OCI-LY1 (cell line): ENCODE data around the gene TTC39C.

ENCODE experiments used
- H2AFZ ChIP-seq: fragments of 200-600 bp; sonication (generic), shearing (Covaris generic); 2 replicates; pipeline ENCODE4 v1.6.0; 2014; ENCODE audit warnings: antibody characterized with exemption, mild to moderate bottlenecking, low read length
- H3F3A ChIP-seq: fragments of 200-600 bp; sonication (generic), shearing (Covaris generic); 2 replicates; pipeline ENCODE4 v1.6.0; 2014; ENCODE audit warnings: mild to moderate bottlenecking, antibody characterized with exemption, low read length, moderate library complexity; ENCODE audit not compliant: insufficient read depth
- H3K27ac ChIP-seq: fragments of 200-600 bp; sonication (generic); 2 replicates; pipeline ENCODE4 v1.5.1; 2014; ENCODE audit warnings: low read length, mixed run types, mild to moderate bottlenecking, low read depth; ENCODE audit not compliant: poor library complexity, severe bottlenecking
- H3K27me3 ChIP-seq: fragments of 200-600 bp; sonication (generic); 2 replicates; pipeline ENCODE4 v1.6.0; 2014; ENCODE audit warnings: antibody characterized with exemption, mild to moderate bottlenecking, low read length, moderate library complexity; ENCODE audit not compliant: insufficient read depth
- H3K36me3 ChIP-seq: fragments of 200-600 bp; sonication (generic); 2 replicates; pipeline ENCODE4 v1.6.1; 2014; ENCODE audit warnings: mild to moderate bottlenecking, antibody characterized with exemption, low read length, moderate library complexity, mixed read lengths; ENCODE audit not compliant: insufficient read depth
- H3K4me1 ChIP-seq: fragments of 200-600 bp; sonication (generic); 2 replicates; pipeline ENCODE4 v1.5.1; 2014; ENCODE audit warnings: mild to moderate bottlenecking, low read length, moderate library complexity; ENCODE audit not compliant: insufficient read depth, severe bottlenecking
- H3K4me2 ChIP-seq: fragments of 200-600 bp; sonication (generic), shearing (Covaris generic); 2 replicates; pipeline ENCODE4 v1.6.1; 2014; ENCODE audit warnings: low read length
- H3K4me3 ChIP-seq: fragments of 200-600 bp; sonication (generic); 2 replicates; pipeline ENCODE4 v1.5.1; 2014; ENCODE audit warnings: low read length, low read depth, mild to moderate bottlenecking, mixed read lengths; ENCODE audit not compliant: poor library complexity, severe bottlenecking
- H3K79me2 ChIP-seq: fragments of 200-600 bp; shearing (Covaris generic); 2 replicates; pipeline ENCODE4 v1.6.1; 2016; ENCODE audit warnings: mixed run types, low read length, mixed read lengths; ENCODE audit not compliant: insufficient read depth
- H3K9ac ChIP-seq: fragments of 200-600 bp; sonication (generic), shearing (Covaris generic); 2 replicates; pipeline ENCODE4 v1.6.1; 2014; ENCODE audit warnings: mild to moderate bottlenecking, low read length, mixed read lengths
- H3K9me2 ChIP-seq: fragments of 200-600 bp; sonication (generic), shearing (Covaris generic); 2 replicates; pipeline ENCODE4 v1.6.1; 2014; ENCODE audit warnings: low read depth, mild to moderate bottlenecking, low read length, mixed read lengths
- H3K9me3 ChIP-seq: fragments of 200-600 bp; shearing (Covaris generic); 2 replicates; pipeline ENCODE4 v1.6.1; 2014; ENCODE audit warnings: low read length, mixed read lengths
- H4K20me1 ChIP-seq: fragments of 200-600 bp; sonication (generic), shearing (Covaris generic); 2 replicates; pipeline ENCODE4 v1.6.0; 2016; ENCODE audit warnings: mild to moderate bottlenecking, low read length; ENCODE audit not compliant: insufficient read depth
- CTCF ChIP-seq: fragments of 200-600 bp; sonication (generic), shearing (Covaris generic); IDR thresholded peaks from 2 replicates; pipeline ENCODE4 v1.5.1; 2017; ENCODE audit warnings: mild to moderate bottlenecking, antibody characterized with exemption, low read length, moderate library complexity, mixed read lengths
- EZH2 ChIP-seq: fragments of 200-600 bp; sonication (generic), shearing (Covaris generic); IDR thresholded peaks from 2 replicates; pipeline ENCODE4 v1.8.0; 2017; ENCODE audit warnings: borderline replicate concordance, mixed run types, mild to moderate bottlenecking, antibody characterized with exemption, low read length, moderate library complexity, mixed read lengths

TTC39C gene

GRCh38 chr18:24176727-24177416, 162.3 kb downstream of the TTC39C start:
- Histone ChIP-seq H3K36me3 (no peaks in the 10 kb centered on the region), H3K4me2 (no peak overlapping the region), H3K9ac (no peak overlapping the region)

GRCh38 chr18:24177499-24178133, 163.1 kb downstream of the TTC39C start:
- Histone ChIP-seq H3K4me2 (no peak overlapping the region), H3K9me3 (no peaks in the 10 kb centered on the region)

More at GRCh38 chr18:24176727-24177416, 162.3 kb downstream of the TTC39C start:
- Histone ChIP-seq H3K79me2 (no peaks in the 10 kb centered on the region), H3F3A (no peaks in the 10 kb centered on the region), H3K27ac (no peak overlapping the region), H4K20me1 (no peaks in the 10 kb centered on the region), H3K4me3 (no peak overlapping the region), H3K27me3 (no peaks in the 10 kb centered on the region), H3K4me1 (no peaks in the 10 kb centered on the region), H3K9me2 (no peaks in the 10 kb centered on the region), H2AFZ (no peak overlapping the region), H3K9me3 (no peaks in the 10 kb centered on the region)
- TF ChIP-seq CTCF (peak; percentile 71), EZH2 (no peak)

GRCh38 chr18:24180048-24180447, 165.5 kb downstream of the TTC39C start:
- no peaks in the 10 kb centered on the region for H3K79me2 ChIP-seq
- H3K4me2 ChIP-seq: no peak overlapping the region
- no peaks in the 10 kb centered on the region for H4K20me1 ChIP-seq
- H2AFZ ChIP-seq: no peak overlapping the region
- no peaks in the 10 kb centered on the region for H3K9me3 ChIP-seq
- H3F3A ChIP-seq: no peaks in the 10 kb centered on the region
- no peak overlapping the region for H3K27ac ChIP-seq
- H3K9me2 ChIP-seq: no peaks in the 10 kb centered on the region
- no peak for TF ChIP-seq EZH2
- no peak for TF ChIP-seq CTCF
- H3K27me3 ChIP-seq: no peaks in the 10 kb centered on the region
- no peak overlapping the region for H3K4me3 ChIP-seq
- no peaks in the 10 kb centered on the region for H3K4me1 ChIP-seq
- H3K9ac ChIP-seq: no peak overlapping the region
- no peaks in the 10 kb centered on the region for H3K36me3 ChIP-seq

More at GRCh38 chr18:24177499-24178133, 163.1 kb downstream of the TTC39C start:
- Histone ChIP-seq H3K36me3 (no peaks in the 10 kb centered on the region), H3K27me3 (no peaks in the 10 kb centered on the region), H3K9ac (no peak overlapping the region), H3K4me3 (no peak overlapping the region), H3K79me2 (no peaks in the 10 kb centered on the region), H3K27ac (no peak overlapping the region), H3F3A (no peaks in the 10 kb centered on the region), H2AFZ (no peak overlapping the region), H3K4me1 (no peaks in the 10 kb centered on the region), H4K20me1 (no peaks in the 10 kb centered on the region), H3K9me2 (no peaks in the 10 kb centered on the region)
- TF ChIP-seq EZH2 (no peak), CTCF (no peak)
